ENCODE results near the gene ISOC2.

ISOC2 gene

GRCh38 chr19:55477905-55478304 lies 16.5 kb upstream of the ISOC2 start:
- DNase-seq (ENCODE audit: low read depth, low spot score) = no peak

- DNase-seq (ENCODE audit: low read depth, low spot score) = peak; percentile 96
Measured at GRCh38 chr19:55476100-55476775, 14.8 kb upstream of the ISOC2 start, which contains the start of gene ZNF628. Gene ZNF628 (plus strand): TSS chr19:55476617. CDS start chr19:55479911, 3,294 bp downstream.

- no peak for DNase-seq (ENCODE audit: low read depth, low spot score)
Measured at GRCh38 chr19:55474269-55475265, 13.1 kb upstream of the ISOC2 start.

- DNase-seq (ENCODE audit: low read depth, low spot score) = no peak
Measured at GRCh38 chr19:55473225-55474012, 12.0 kb upstream of the ISOC2 start.

GRCh38 chr19:55472463-55472862 lies 11.0 kb upstream of the ISOC2 start:
- DNase-seq (ENCODE audit: low read depth, low spot score) = no peak

- no peak for DNase-seq (ENCODE audit: low read depth, low spot score)
Measured at GRCh38 chr19:55471266-55471665, 9.8 kb upstream of the ISOC2 start.

- DNase-seq (ENCODE audit: low read depth, low spot score) = no peak
Measured at GRCh38 chr19:55468054-55468393, 6.6 kb upstream of the ISOC2 start.

- peak; percentile 45 for DNase-seq (ENCODE audit: low read depth, low spot score)
Measured at GRCh38 chr19:55467236-55468053, 6.0 kb upstream of the ISOC2 start.

GRCh38 chr19:55466241-55466614 lies 4.8 kb upstream of the ISOC2 start:
- no peak for DNase-seq (ENCODE audit: low read depth, low spot score)

GRCh38 chr19:55465460-55466240 lies 4.2 kb upstream of the ISOC2 start:
- DNase-seq (ENCODE audit: low read depth, low spot score) = no peak

GRCh38 chr19:55464662-55465054 lies 3.2 kb upstream of the ISOC2 start, which contains the start of gene C19orf85:
Gene C19orf85 (minus strand): TSS chr19:55464751. CDS start chr19:55464554, 197 bp downstream.
- DNase-seq (ENCODE audit: low read depth, low spot score) = no peak

- DNase-seq (ENCODE audit: low read depth, low spot score) = no peak
Measured at GRCh38 chr19:55464039-55464661, 2.7 kb upstream of the ISOC2 start.

- no peak for DNase-seq (ENCODE audit: low read depth, low spot score)
Measured at GRCh38 chr19:55463583-55464031, 2.2 kb upstream of the ISOC2 start.

- DNase-seq (ENCODE audit: low read depth, low spot score) = no peak
Measured at GRCh38 chr19:55462722-55463121, 1.3 kb upstream of the ISOC2 start.

- DNase-seq (ENCODE audit: low read depth, low spot score) = no peak
Measured at GRCh38 chr19:55461974-55462626, 658 bp upstream of the ISOC2 start.

GRCh38 chr19:55460670-55461258 lies 678 bp downstream of the ISOC2 start:
- DNase-seq (ENCODE audit: low read depth, low spot score) = no peak

- DNase-seq (ENCODE audit: low read depth, low spot score) = no peak
Measured at GRCh38 chr19:55459950-55460657, 1.3 kb downstream of the ISOC2 start.

GRCh38 chr19:55459551-55459949 lies 1.9 kb downstream of the ISOC2 start:
- DNase-seq (ENCODE audit: low read depth, low spot score) = no peak

All from activated CD4-positive, CD25-positive, alpha-beta regulatory T cell treated with anti-CD3 and anti-CD28 coated beads, Interleukin-2, amount 50 U/mL, for 16 hours (primary cell).